H1 (cell line): Measurements from ENCODE around the gene CCP110. TPM values are rescaled to one million over a fixed set of nuclear protein-coding genes. Genes with fewer than 3 reads are reported as not detected.

Source experiments
- KDM5A ChIP-seq: fragments of 200-600 bp; IDR thresholded peaks from 2 replicates; pipeline ENCODE4 v1.7.1; 2012; ENCODE audit warnings: mild to moderate bottlenecking, low read length, inconsistent platforms, mixed read lengths
- SIX5 ChIP-seq: IDR thresholded peaks from 2 replicates; pipeline ENCODE4 v1.6.1; 2011; ENCODE audit warnings: mild to moderate bottlenecking, low read depth, low read length
- polyA plus RNA-seq, 7 experiments: library from polyadenylated mRNA; depleted of rRNA in 3 of 7; stranded (reverse) in 5 of 7; unstranded in 2 of 7; fragments of >200 nt in 5 of 7; fragments of 200-250 nt in 2 of 7; gene quantifications; 1 replicate in 5 of 7; 2 replicates in 1 of 7; 4 replicates in 1 of 7; pipeline versions ENCODE4 v1.2.1 to v1.2.3, GENCODE V29; 2011 to 2013; ENCODE audit warnings: missing spikeins in 2 of 7, mixed read lengths in 2 of 7
- total RNA-seq: library from RNA; stranded (reverse); fragmentation: NEBNext Ultra II Directional; extraction: Animal tissue kit (Norgen Biotek cat#: 25700); gene quantifications from 2 replicates; pipeline ENCODE4 v1.2.1, GENCODE V29; 2021

Gene CCP110
- total and polyA plus RNA-seq, 2 of the 8 experiments (the other 6 are each of a cell fraction or from before 2014, with no cell fraction given), result 3.2 to 19.8 TPM

DNA sequence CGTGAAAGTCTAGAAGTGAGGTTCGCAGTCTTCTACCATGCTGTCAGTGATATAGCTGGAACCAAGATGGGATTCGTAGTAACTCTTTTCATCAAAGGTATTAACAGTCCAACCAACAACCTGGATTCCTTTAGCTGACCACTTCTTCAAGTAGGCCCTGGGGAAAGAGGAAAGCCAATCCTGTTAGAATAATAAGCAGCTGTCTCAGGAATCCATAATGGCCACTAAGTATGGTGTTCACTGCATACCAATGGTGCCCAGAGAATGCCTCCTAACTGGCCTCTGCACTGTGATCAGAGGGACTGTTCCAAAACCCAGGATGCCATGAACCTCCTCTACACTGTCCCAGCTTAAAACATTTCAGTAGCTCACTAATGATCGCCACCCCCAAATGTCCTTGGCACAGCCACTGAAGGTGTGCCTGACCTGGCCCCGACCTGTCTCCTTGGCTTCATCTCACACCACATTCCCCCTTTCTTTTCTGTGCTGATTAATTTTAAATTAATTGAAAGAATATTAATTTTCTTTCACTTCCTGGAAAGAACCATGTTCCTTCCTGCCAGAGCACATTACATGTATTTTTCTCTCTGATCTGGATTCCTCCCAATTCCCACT is 20.2 kb upstream of the CCP110 start (continued):
- TF ChIP-seq KDM5A (no peak), SIX5 (no peak)
